Body of pancreas (tissue), 4 donors: ENCODE results near the gene TGM2. TPM values are rescaled to one million over a fixed set of nuclear protein-coding genes. Genes with fewer than 3 reads are reported as not detected.

Source experiments
- ATAC-seq: fragments of 150-250 bp; one replicate; pipeline ENCODE4 v1.9.1; 2016
- DNase-seq, 4 donors: peaks; one replicate each; pipeline ENCODE4 v3.0.0-alpha.2; 2019
- H3K27ac ChIP-seq, 4 donors: fragments of 200-600 bp; sonication (generic); 1 replicate in 3 of 4; 2 replicates in 1 of 4; pipeline versions ENCODE4 v1.5.1 to v1.6.1; 2016 to 2019; ENCODE audit warnings: mild to moderate bottlenecking in 1 of 4, mixed read lengths in 1 of 4, moderate library complexity in 1 of 4
- H3K27me3 ChIP-seq, 2 donors: fragments of 200-600 bp; sonication (generic); one replicate each; pipeline ENCODE4 v1.6.0; 2016; ENCODE audit warnings: mild to moderate bottlenecking in 1 of 2
- H3K36me3 ChIP-seq, 2 donors: fragments of 200-600 bp; sonication (generic); replicated peaks in 1 of 2; 2 replicates each; pipeline ENCODE4 v1.5.1; 2016; ENCODE audit warnings: low read depth in 2 of 2; ENCODE audit not compliant: insufficient read depth in 1 of 2
- H3K4me1 ChIP-seq: fragments of 200-600 bp; sonication (generic); one replicate; pipeline ENCODE4 v1.6.0; 2016
- H3K4me3 ChIP-seq, 2 donors: fragments of 200-600 bp; sonication (generic); 1 replicate in 1 of 2; 2 replicates in 1 of 2; pipeline ENCODE4 v1.5.1; 2016 to 2019
- H3K9me3 ChIP-seq, 3 donors: fragments of 200-600 bp; sonication (generic); 1 replicate in 2 of 3; 2 replicates in 1 of 3; pipeline ENCODE4 v1.5.1; 2016
- POLR2A ChIP-seq, 3 donors: fragments of 450-650 bp; IDR thresholded peaks; one replicate each; pipeline ENCODE4 v1.6.1; 2016; ENCODE audit warnings: antibody characterized with exemption in 3 of 3, mild to moderate bottlenecking in 2 of 3
- WGBS, 2 donors: methylation state at CpG; one replicate each; pipeline ENCODE4 v1.1.5; 2017; 5-methylcytosine and 5-hydroxymethylcytosine counted together
- intact Hi-C: fragments of 100-400 bp; cut with DNase I; formaldehyde crosslinking; loops from one replicate; pipeline ENCODE4 v1.15.1; 2023
- total RNA-seq, 2 donors: library from RNA; depleted of rRNA; stranded (reverse); fragments of >200 nt; gene quantifications; one replicate each; pipeline ENCODE4 v1.1.0, GENCODE V29; 2016
- TF ChIP-seq, protein P1 (sequence below), 7 experiments: fragments of 450-650 bp in 4 of 7; fragments of 200-600 bp in 3 of 7; sonication (generic) in 3 of 7; IDR thresholded peaks; one replicate each; pipeline ENCODE4 v1.5.1; 2016 to 2019; ENCODE audit warnings: antibody characterized with exemption in 7 of 7

TGM2 gene
- total RNA-seq, 2 donors from 2014 or later, result 17.1 to 27.5 TPM

DNA sequence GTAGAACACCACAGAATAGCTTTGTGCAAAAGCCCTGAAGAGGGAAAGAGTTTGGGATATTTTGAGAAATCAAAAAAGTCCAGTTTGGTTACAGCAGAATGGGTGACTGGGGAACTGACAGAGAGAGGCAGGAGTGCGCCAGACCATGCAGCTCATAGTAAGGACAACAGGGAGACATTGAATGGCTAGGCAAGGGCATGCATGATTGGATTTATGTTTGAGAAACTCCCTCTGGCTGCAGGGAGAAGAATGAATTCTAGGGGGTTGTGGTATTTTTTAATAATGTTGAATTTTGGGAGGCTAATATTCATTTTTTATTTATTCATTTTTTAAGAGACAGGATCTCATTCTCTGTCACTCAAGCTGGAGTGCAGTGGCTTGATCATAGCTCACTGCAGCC, 49.9 kb downstream of the TGM2 start:
- no peak overlapping the region for H3K27ac ChIP-seq
- H3K27me3 ChIP-seq, result no peaks in the 10 kb centered on the region
- no peaks in the 10 kb centered on the region for H3K9me3 ChIP-seq
- ATAC-seq, result no peak
- H3K4me3 ChIP-seq, result no peak overlapping the region
- WGBS, 2 donors, result 96 to 100% methylated on average over 1 of the region's 1 CpG
- intact Hi-C loops, result no loop called here
- TF ChIP-seq, protein P1, sequence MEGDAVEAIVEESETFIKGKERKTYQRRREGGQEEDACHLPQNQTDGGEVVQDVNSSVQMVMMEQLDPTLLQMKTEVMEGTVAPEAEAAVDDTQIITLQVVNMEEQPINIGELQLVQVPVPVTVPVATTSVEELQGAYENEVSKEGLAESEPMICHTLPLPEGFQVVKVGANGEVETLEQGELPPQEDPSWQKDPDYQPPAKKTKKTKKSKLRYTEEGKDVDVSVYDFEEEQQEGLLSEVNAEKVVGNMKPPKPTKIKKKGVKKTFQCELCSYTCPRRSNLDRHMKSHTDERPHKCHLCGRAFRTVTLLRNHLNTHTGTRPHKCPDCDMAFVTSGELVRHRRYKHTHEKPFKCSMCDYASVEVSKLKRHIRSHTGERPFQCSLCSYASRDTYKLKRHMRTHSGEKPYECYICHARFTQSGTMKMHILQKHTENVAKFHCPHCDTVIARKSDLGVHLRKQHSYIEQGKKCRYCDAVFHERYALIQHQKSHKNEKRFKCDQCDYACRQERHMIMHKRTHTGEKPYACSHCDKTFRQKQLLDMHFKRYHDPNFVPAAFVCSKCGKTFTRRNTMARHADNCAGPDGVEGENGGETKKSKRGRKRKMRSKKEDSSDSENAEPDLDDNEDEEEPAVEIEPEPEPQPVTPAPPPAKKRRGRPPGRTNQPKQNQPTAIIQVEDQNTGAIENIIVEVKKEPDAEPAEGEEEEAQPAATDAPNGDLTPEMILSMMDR (IDR thresholded peaks at IDR 0.05), result no peak
- TF ChIP-seq POLR2A (IDR thresholded peaks at IDR 0.05), result no peak
- peaks cover 5% of the 10 kb centered on the region for H3K4me1 ChIP-seq
- no peak for DNase-seq
- H3K36me3 ChIP-seq, result no peaks in the 10 kb centered on the region

DNA sequence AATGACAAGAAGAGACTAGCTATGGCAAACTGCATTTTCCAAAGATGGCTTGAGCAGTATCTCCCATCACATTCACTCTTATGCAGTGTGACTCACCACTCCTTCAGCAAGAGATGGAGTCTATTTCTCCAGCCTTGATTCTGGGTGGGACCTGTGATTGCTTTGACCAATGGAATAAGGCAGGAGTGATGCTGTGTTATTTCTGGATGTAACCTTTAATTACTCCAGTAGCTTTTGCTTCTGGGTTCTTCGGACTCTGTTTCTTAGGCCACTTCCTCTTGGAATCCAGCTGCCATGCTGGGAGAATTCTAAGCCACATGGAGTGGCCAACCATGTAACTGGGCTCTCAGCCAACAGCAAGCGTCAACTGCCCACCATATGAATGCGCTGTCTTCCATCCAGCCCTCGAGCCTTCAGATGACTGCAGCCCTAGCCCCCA, 50.7 kb downstream of the TGM2 start:
- intact Hi-C loops, result no loop called here
- WGBS, 2 donors, result 91 to 93% methylated on average over 4 of the region's 4 CpGs
- no peaks in the 10 kb centered on the region for H3K9me3 ChIP-seq
- H3K4me1 ChIP-seq, result peaks cover 10% of the 10 kb centered on the region
- H3K27ac ChIP-seq, result no peak overlapping the region
- H3K36me3 ChIP-seq, result no peaks in the 10 kb centered on the region
- H3K4me3 ChIP-seq, result no peak overlapping the region
- no peak for DNase-seq
- H3K27me3 ChIP-seq, result no peaks in the 10 kb centered on the region
- no peak for TF ChIP-seq POLR2A (IDR thresholded peaks at IDR 0.05)
- TF ChIP-seq, protein P1 (IDR thresholded peaks at IDR 0.05), result no peak
- no peak for ATAC-seq

DNA sequence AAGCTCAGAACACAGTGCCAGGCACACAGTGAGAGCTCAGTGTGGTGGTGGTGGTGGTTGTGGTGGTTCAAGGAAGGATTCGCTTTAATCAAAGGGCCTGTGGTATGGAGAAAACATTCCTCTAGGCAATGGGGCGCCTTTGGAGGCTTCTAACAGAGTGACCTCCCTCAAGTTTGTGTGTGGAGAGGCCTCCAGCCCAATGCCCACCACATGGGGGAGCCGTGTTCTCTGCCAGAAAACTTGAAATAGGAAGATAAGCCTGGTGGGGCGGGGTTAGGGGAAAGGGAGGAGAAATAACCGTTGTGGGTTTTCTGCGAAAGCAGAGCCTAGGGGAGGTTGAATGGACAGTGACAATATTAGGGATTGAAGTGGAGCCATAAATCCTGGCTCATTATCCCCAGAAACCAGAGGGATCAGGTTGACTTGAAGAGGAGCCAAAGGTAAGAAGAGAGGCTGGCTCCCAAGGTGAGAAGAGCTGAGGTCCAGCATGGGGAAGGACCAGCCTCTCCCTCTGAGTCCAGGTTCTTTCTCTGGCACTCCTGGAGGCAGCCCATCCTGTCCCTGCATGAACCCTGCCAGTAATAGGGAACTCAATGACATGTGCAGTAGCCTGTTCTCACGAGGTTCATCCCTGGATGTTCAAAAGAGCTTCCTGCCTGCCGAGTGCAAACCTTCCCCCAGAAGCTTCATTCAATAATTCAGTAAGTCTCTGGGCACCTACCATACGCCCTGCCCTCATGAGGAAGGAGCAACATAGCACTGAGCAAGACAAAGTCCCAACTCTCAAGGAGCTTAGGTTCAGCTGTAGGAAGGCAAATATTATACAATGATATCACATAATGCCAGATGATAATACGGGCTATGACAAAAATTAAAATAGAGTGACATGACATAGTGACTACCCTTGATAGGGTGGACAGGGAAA, 51.4 kb downstream of the TGM2 start:
- H3K4me1 ChIP-seq, result peaks cover 13% of the 10 kb centered on the region
- TF ChIP-seq, protein P1 (IDR thresholded peaks at IDR 0.05), result peak in 3 of 7 experiments; percentile 8 to 21 (median 13)
- no peak for TF ChIP-seq POLR2A (IDR thresholded peaks at IDR 0.05)
- intact Hi-C loops, result no loop called here

DNA sequence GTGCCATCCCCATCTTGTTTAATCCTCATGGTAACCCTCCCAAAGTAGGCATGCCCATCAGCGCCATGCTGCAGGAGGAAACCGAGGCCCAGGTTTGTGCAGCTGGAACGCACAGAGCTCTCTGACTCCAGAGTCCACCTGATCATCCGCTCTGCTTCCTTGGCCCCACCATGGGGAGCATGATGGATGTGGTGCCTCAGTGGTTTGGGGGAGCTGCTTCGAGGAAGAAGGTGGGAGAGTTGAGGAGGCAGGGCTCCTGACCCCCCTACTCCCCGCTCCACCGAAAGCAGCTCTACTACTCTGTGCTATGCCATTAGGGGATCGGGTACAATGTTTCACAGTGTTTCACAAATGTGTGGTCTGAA, 52.2 kb downstream of the TGM2 start:
- WGBS, 2 donors, result 92% methylated on average over 8 of the region's 8 CpGs; no CpG with 5 or more reads in 1 of the 2 donors

More for the DNA sequence above, 51.4 kb downstream of the TGM2 start:
- WGBS, 2 donors, result 52 to 58% methylated on average over 8 to 10 of the region's 10 CpGs
- no peaks in the 10 kb centered on the region for H3K36me3 ChIP-seq
- ATAC-seq (no peak), DNase-seq (peak in 1 of 4 donors; percentile 27)
- H3K9me3 ChIP-seq, result no peaks in the 10 kb centered on the region
- no peaks in the 10 kb centered on the region for H3K27me3 ChIP-seq
- H3K27ac ChIP-seq, result no peak overlapping the region
- H3K4me3 ChIP-seq, result no peak overlapping the region

More for the DNA sequence above, 52.2 kb downstream of the TGM2 start:
- no peak overlapping the region for H3K27ac ChIP-seq
- no peaks in the 10 kb centered on the region for H3K27me3 ChIP-seq
- intact Hi-C loops, result no loop called here
- TF ChIP-seq, protein P1 (IDR thresholded peaks at IDR 0.05), result no peak
- no peak for TF ChIP-seq POLR2A (IDR thresholded peaks at IDR 0.05)
- no peak for DNase-seq
- H3K4me3 ChIP-seq, result no peak overlapping the region
- no peaks in the 10 kb centered on the region for H3K9me3 ChIP-seq
- ATAC-seq, result no peak
- no peaks in the 10 kb centered on the region for H3K36me3 ChIP-seq
- H3K4me1 ChIP-seq, result peaks cover 13% of the 10 kb centered on the region
